ENCODE data around the gene HELZ. TPM values are rescaled to one million over a fixed set of nuclear protein-coding genes. Genes with fewer than 3 reads are reported as not detected.
A peak's percentile ranks its signal among the peaks of the same experiment; 100 is the strongest.

HELZ gene
- total RNA-seq, 1 donor from 2014 or later: 63.5 TPM

- TF ChIP-seq CTCF (IDR thresholded peaks at IDR 0.05): no peak
- Mint-ChIP-seq H3K4me1 (ENCODE audit: unreplicated experiment) (peaks cover 29% of the 10 kb centered on the region), H3K4me3 (ENCODE audit: unreplicated experiment) (no peak overlapping the region), H3K27me3 (ENCODE audit: unreplicated experiment) (no peaks in the 10 kb centered on the region), H3K9me3 (ENCODE audit: unreplicated experiment) (no peaks in the 10 kb centered on the region), H3K27ac (ENCODE audit: unreplicated experiment) (no peak overlapping the region), H3K36me3 (ENCODE audit: unreplicated experiment) (peaks cover 15% of the 10 kb centered on the region)
- DNase-seq (ENCODE audit: extremely low spot score, unreplicated experiment): no peak
Measured at GRCh38 chr17:67215991-67216421, 29.0 kb downstream of the HELZ start.

- peaks cover 14% of the 10 kb centered on the region for H3K36me3 Mint-ChIP-seq (ENCODE audit: unreplicated experiment)
- H3K9me3 Mint-ChIP-seq (ENCODE audit: unreplicated experiment): no peaks in the 10 kb centered on the region
- no peak overlapping the region for H3K4me3 Mint-ChIP-seq (ENCODE audit: unreplicated experiment)
- no peak for DNase-seq (ENCODE audit: extremely low spot score, unreplicated experiment)
- H3K27ac Mint-ChIP-seq (ENCODE audit: unreplicated experiment): peak overlapping the region; percentile 50
- H3K27me3 Mint-ChIP-seq (ENCODE audit: unreplicated experiment): no peaks in the 10 kb centered on the region
- H3K4me1 Mint-ChIP-seq (ENCODE audit: unreplicated experiment): peaks cover 24% of the 10 kb centered on the region
- TF ChIP-seq CTCF (IDR thresholded peaks at IDR 0.05): no peak
Measured at GRCh38 chr17:67212714-67213417, 32.1 kb downstream of the HELZ start.

DNA sequence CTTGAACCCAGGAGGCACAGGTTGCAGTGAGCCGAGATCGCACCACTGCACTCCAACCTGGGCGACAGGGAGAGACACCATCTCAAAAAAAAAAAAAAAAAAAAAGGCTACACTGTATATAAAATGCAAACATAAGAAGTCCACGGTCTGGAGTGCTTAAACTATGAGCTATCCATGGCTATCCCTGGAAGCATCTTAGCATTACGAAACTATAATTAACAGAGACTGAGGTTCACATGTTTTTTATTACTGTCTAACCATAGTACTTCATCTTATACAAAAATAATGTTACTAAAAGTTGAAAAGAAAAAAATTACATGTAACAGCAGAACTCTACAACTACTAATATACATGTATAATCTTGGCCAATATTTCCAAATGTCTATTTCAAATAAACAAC is 32.8 kb downstream of the HELZ start:
- Mint-ChIP-seq H3K27ac (ENCODE audit: unreplicated experiment) (peak overlapping the region; percentile 50), H3K4me1 (ENCODE audit: unreplicated experiment) (peaks cover 25% of the 10 kb centered on the region), H3K36me3 (ENCODE audit: unreplicated experiment) (peaks cover 14% of the 10 kb centered on the region), H3K4me3 (ENCODE audit: unreplicated experiment) (no peak overlapping the region), H3K9me3 (ENCODE audit: unreplicated experiment) (no peaks in the 10 kb centered on the region), H3K27me3 (ENCODE audit: unreplicated experiment) (no peaks in the 10 kb centered on the region)
- DNase-seq (ENCODE audit: extremely low spot score, unreplicated experiment): no peak
- no peak for TF ChIP-seq CTCF (IDR thresholded peaks at IDR 0.05)

DNA sequence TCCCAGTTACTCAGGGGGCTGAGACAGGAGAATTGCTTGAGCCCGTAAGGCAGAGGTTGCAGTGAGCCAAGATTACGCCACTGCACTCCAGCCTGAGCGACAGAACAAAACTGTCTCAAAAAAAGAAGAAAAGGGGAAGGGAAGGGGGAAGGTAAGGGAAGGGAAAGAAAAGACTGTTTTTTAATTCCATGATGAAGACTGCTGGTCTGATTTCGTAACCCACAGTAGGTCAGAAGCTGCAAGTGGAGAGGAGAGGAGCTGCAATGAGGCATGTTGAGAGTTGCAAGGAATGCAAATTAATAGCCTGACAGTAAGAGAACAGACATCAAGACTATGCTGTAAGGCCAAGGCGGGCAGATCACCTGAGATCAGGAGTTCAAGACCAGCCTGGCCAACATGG is 33.3 kb downstream of the HELZ start:
- DNase-seq (ENCODE audit: extremely low spot score, unreplicated experiment): no peak
- H3K36me3 Mint-ChIP-seq (ENCODE audit: unreplicated experiment): peaks cover 14% of the 10 kb centered on the region
- H3K27me3 Mint-ChIP-seq (ENCODE audit: unreplicated experiment): no peaks in the 10 kb centered on the region
- TF ChIP-seq CTCF (IDR thresholded peaks at IDR 0.05): no peak
- H3K9me3 Mint-ChIP-seq (ENCODE audit: unreplicated experiment): no peaks in the 10 kb centered on the region
- H3K4me3 Mint-ChIP-seq (ENCODE audit: unreplicated experiment): no peak overlapping the region
- peaks cover 25% of the 10 kb centered on the region for H3K4me1 Mint-ChIP-seq (ENCODE audit: unreplicated experiment)
- peak overlapping the region; percentile 42 for H3K27ac Mint-ChIP-seq (ENCODE audit: unreplicated experiment)

DNA sequence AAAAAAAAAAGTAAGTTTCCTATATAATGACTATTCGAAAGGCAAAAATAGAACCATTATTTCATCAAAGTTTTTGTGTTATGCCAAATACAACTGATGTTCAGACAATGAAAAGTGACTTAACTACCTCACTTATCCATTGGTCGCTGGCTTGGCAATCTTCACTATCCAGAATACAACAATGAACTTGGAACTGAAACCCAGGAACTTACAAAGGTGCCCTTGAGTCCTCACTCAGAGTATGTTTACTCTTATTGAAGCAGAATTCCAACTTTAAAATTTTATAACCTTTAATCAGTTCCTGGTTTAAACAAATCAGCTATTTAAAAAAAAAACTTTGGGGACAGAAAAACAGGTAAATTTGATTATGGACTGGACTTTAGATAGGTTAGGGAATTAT is 34.1 kb downstream of the HELZ start:
- Mint-ChIP-seq H3K4me1 (ENCODE audit: unreplicated experiment) (peaks cover 25% of the 10 kb centered on the region), H3K27me3 (ENCODE audit: unreplicated experiment) (no peaks in the 10 kb centered on the region), H3K9me3 (ENCODE audit: unreplicated experiment) (no peaks in the 10 kb centered on the region), H3K36me3 (ENCODE audit: unreplicated experiment) (peaks cover 14% of the 10 kb centered on the region), H3K27ac (ENCODE audit: unreplicated experiment) (no peak overlapping the region), H3K4me3 (ENCODE audit: unreplicated experiment) (no peak overlapping the region)
- no peak for TF ChIP-seq CTCF (IDR thresholded peaks at IDR 0.05)
- DNase-seq (ENCODE audit: extremely low spot score, unreplicated experiment): no peak

Measured in osteocyte (in vitro differentiated cells).